CD14-positive monocyte (primary cell): ENCODE results near the gene PTPN12. TPM values are rescaled to one million over a fixed set of nuclear protein-coding genes. Genes with fewer than 3 reads are reported as not detected.

Experiments
- DNase-seq, 3 donors: peaks; one replicate each; pipeline ENCODE4 v3.0.0-alpha.2; 2011 to 2022
- H2AFZ ChIP-seq: 2 replicates; pipeline ENCODE4 v1.6.0; 2012; ENCODE audit warnings: mild to moderate bottlenecking, low read depth, low read length, inconsistent platforms; ENCODE audit not compliant: insufficient read depth, poor library complexity, severe bottlenecking
- H3K27ac ChIP-seq, 2 donors: 1 replicate in 1 of 2; 2 replicates in 1 of 2; pipeline ENCODE4 v1.5.1; 2012 to 2013; ENCODE audit warnings: low read length in 2 of 2, control low read depth in 1 of 2, inconsistent platforms in 1 of 2, low read depth in 1 of 2, mild to moderate bottlenecking in 1 of 2
- H3K27me3 ChIP-seq, 2 donors: one replicate each; pipeline versions ENCODE4 v1.6.0 to v1.6.1; 2011 to 2013; ENCODE audit warnings: low read length in 2 of 2; ENCODE audit not compliant: control insufficient read depth in 2 of 2, insufficient read depth in 2 of 2
- H3K36me3 ChIP-seq, 2 donors: replicated peaks in 1 of 2; 1 replicate in 1 of 2; 2 replicates in 1 of 2; pipeline versions ENCODE4 v1.5.1 to v1.6.1; 2012 to 2013; ENCODE audit warnings: low read length in 2 of 2, control low read depth in 1 of 2, inconsistent platforms in 1 of 2, mild to moderate bottlenecking in 1 of 2; ENCODE audit not compliant: insufficient read depth in 2 of 2, control insufficient read depth in 1 of 2
- H3K4me1 ChIP-seq, 2 donors: 1 replicate in 1 of 2; 2 replicates in 1 of 2; pipeline versions ENCODE4 v1.5.1 to v1.6.1; 2012 to 2013; ENCODE audit warnings: low read length in 2 of 2, control low read depth in 1 of 2, inconsistent platforms in 1 of 2, mild to moderate bottlenecking in 1 of 2, moderate library complexity in 1 of 2; ENCODE audit not compliant: insufficient read depth in 2 of 2, control insufficient read depth in 1 of 2
- H3K4me2 ChIP-seq: replicated peaks from 2 replicates; pipeline ENCODE3; 2012; ENCODE audit warnings: low read length, moderate library complexity, mild to moderate bottlenecking; ENCODE audit not compliant: poor library complexity, severe bottlenecking; ENCODE audit errors: extremely low read depth
- H3K4me3 ChIP-seq, 3 experiments: fragments of 200-600 bp in 1 of 3; sonication (generic) in 1 of 3; replicated peaks in 1 of 3; 1 replicate in 2 of 3; 2 replicates in 1 of 3; pipeline ENCODE4 v1.5.1; 2011 to 2013; ENCODE audit warnings: low read length in 3 of 3, mild to moderate bottlenecking in 3 of 3, control low read depth in 2 of 3, low read depth in 2 of 3, inconsistent platforms in 1 of 3, moderate library complexity in 1 of 3
- H3K79me2 ChIP-seq: 2 replicates; pipeline ENCODE4 v1.6.0; 2012; ENCODE audit warnings: mild to moderate bottlenecking, control low read depth, inconsistent platforms, low read length, moderate library complexity; ENCODE audit not compliant: insufficient read depth
- H3K9ac ChIP-seq: 2 replicates; pipeline ENCODE4 v1.6.0; 2017; ENCODE audit warnings: low read length, mild to moderate bottlenecking; ENCODE audit not compliant: insufficient read depth, poor library complexity, severe bottlenecking
- H3K9me3 ChIP-seq, 2 donors: replicated peaks in 1 of 2; 1 replicate in 1 of 2; 2 replicates in 1 of 2; pipeline versions ENCODE4 v1.5.1 to v1.6.1; 2012 to 2013; ENCODE audit warnings: low read length in 2 of 2, control low read depth in 1 of 2; ENCODE audit not compliant: control insufficient read depth in 1 of 2, insufficient read depth in 1 of 2
- H4K20me1 ChIP-seq: 2 replicates; pipeline ENCODE4 v1.6.0; 2012; ENCODE audit warnings: mild to moderate bottlenecking, low read length, control low read depth, moderate library complexity; ENCODE audit not compliant: insufficient read depth
- H3K27ac Mint-ChIP-seq, 7 donors: one replicate each; pipeline ENCODE4 v1.8.0; 2020; ENCODE audit warnings: mild to moderate bottlenecking in 7 of 7, mixed read lengths in 7 of 7, moderate library complexity in 6 of 7, inconsistent platforms in 2 of 7
- H3K27me3 Mint-ChIP-seq, 3 donors: one replicate each; pipeline ENCODE4 v1.8.0; 2021 to 2022; ENCODE audit warnings: low read depth in 3 of 3, mild to moderate bottlenecking in 3 of 3, mixed read lengths in 3 of 3, moderate library complexity in 3 of 3, inconsistent platforms in 1 of 3
- H3K36me3 Mint-ChIP-seq, 2 donors: one replicate each; pipeline ENCODE4 v1.8.0; 2020; ENCODE audit warnings: mixed read lengths in 2 of 2, inconsistent platforms in 1 of 2, mild to moderate bottlenecking in 1 of 2
- H3K4me1 Mint-ChIP-seq: one replicate; pipeline ENCODE4 v1.8.0; 2020; ENCODE audit warnings: mild to moderate bottlenecking, mixed read lengths
- H3K4me3 Mint-ChIP-seq, 2 donors: one replicate each; pipeline ENCODE4 v1.8.0; 2020; ENCODE audit warnings: mild to moderate bottlenecking in 2 of 2, mixed read lengths in 2 of 2, moderate library complexity in 1 of 2
- H3K9me3 Mint-ChIP-seq, 7 donors: one replicate each; pipeline ENCODE4 v1.8.0; 2020 to 2022; ENCODE audit warnings: mixed read lengths in 7 of 7, mild to moderate bottlenecking in 6 of 7, moderate library complexity in 6 of 7, inconsistent platforms in 2 of 7
- CTCF ChIP-seq: fragments of 200-600 bp; IDR thresholded peaks from one replicate; pipeline ENCODE4 v1.8.0; 2022; ENCODE audit warnings: antibody characterized with exemption, mild to moderate bottlenecking
- WGBS: methylation state at CpG from one replicate; pipeline ENCODE4 v1.1.5; 2013; ENCODE audit warnings: missing lambda C conversion rate; ENCODE audit not compliant: insufficient coverage; 5-methylcytosine and 5-hydroxymethylcytosine counted together
- intact Hi-C, 2 donors: fragments of 100-400 bp; cut with micrococcal nuclease; formaldehyde crosslinking; loops; one replicate each; pipeline versions ENCODE4 v1.15.0 to v1.15.1; 2023
- polyA plus RNA-seq, 3 donors: library from polyadenylated mRNA; depleted of rRNA in 1 of 3; unstranded in 2 of 3; stranded (reverse) in 1 of 3; fragments of 300-500 nt in 2 of 3; fragments of >200 nt in 1 of 3; fragmentation: Illumina TruSeq in 2 of 3; gene quantifications; 1 replicate in 2 of 3; 2 replicates in 1 of 3; pipeline ENCODE4 v1.2.3, GENCODE V29; 2012 to 2021

Gene PTPN12
- polyA plus RNA-seq, 3 donors, result 6.6 to 36.7 (median 11.8) TPM

DNA sequence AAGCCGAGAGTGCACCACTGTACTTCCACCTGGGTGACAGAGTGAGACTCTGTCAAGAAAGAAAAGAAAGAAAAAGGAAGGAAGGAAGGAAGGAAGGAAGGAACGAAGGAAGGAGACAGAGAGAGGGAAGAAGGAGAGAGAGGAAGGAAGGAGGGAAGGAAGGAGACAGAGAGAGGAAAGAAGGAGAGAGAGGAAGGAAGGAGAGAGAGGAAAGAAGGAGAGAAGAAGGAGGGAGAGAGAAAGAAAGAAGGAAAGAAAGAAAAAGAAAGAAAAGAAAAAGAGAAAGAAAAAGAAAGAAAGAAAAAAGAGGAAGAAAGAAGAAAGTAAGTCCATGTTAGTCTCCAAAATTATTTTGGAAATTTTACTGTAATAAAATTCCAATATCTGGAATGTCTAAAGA is 125.8 kb downstream of the PTPN12 start:
- TF ChIP-seq CTCF, result no peak
- H3K9me3 ChIP-seq, result no peaks in the 10 kb centered on the region
- H3K9ac ChIP-seq, result no peak overlapping the region
- H3K27ac ChIP-seq, result no peak overlapping the region
- H4K20me1 ChIP-seq, result no peaks in the 10 kb centered on the region
- Mint-ChIP-seq H3K4me3 (no peak overlapping the region), H3K27ac (peak overlapping the region in 4 of 7 donors; percentile 1 to 80 (median 38)), H3K27me3 (peaks cover 0 to 1% (median 1%) of the 10 kb centered on the region in 3 donors), H3K4me1 (peaks cover 19% of the 10 kb centered on the region), H3K36me3 (peaks cover 33 to 54% of the 10 kb centered on the region in 2 donors), H3K9me3 (no peaks in the 10 kb centered on the region)
- H3K4me1 ChIP-seq, result peaks cover 8 to 27% of the 10 kb centered on the region in 2 donors
- 80% methylated on average over 2 of the region's 2 CpGs for WGBS
- H3K27me3 ChIP-seq, result no peaks in the 10 kb centered on the region
- H3K4me3 ChIP-seq, result no peak overlapping the region
- H3K36me3 ChIP-seq, result peaks cover 6 to 41% of the 10 kb centered on the region in 2 donors
- no peak for DNase-seq
- H3K4me2 ChIP-seq, result no peak overlapping the region
- intact Hi-C loops, result no loop called here
- H2AFZ ChIP-seq, result no peak overlapping the region
- H3K79me2 ChIP-seq, result no peaks in the 10 kb centered on the region

- H3K27ac Mint-ChIP-seq, result no peak overlapping the region
- H3K4me1 Mint-ChIP-seq, result peaks cover 15% of the 10 kb centered on the region
- H3K36me3 Mint-ChIP-seq, result peaks cover 30 to 48% of the 10 kb centered on the region in 2 donors
Measured at GRCh38 chr7:77664715-77665114, 127.6 kb downstream of the PTPN12 start.

More at GRCh38 chr7:77664715-77665114, 127.6 kb downstream of the PTPN12 start:
- Histone ChIP-seq H3K4me2 (no peak overlapping the region), H3K36me3 (peaks cover 6 to 36% of the 10 kb centered on the region in 2 donors), H3K27me3 (no peaks in the 10 kb centered on the region), H3K9me3 (no peaks in the 10 kb centered on the region), H3K4me3 (no peak overlapping the region), H3K9ac (no peak overlapping the region), H4K20me1 (no peaks in the 10 kb centered on the region), H3K27ac (no peak overlapping the region), H2AFZ (no peak overlapping the region), H3K79me2 (no peaks in the 10 kb centered on the region), H3K4me1 (peaks cover 4 to 18% of the 10 kb centered on the region in 2 donors)
- no peak for TF ChIP-seq CTCF
- DNase-seq, result no peak
- Mint-ChIP-seq H3K9me3 (no peaks in the 10 kb centered on the region), H3K27me3 (peaks cover 0 to 1% (median 1%) of the 10 kb centered on the region in 3 donors), H3K4me3 (no peak overlapping the region)
- intact Hi-C loops, result no loop called here
